Measurements from ENCODE around the gene ADK. TPM values are rescaled to one million over a fixed set of nuclear protein-coding genes. Genes with fewer than 3 reads are reported as not detected.

ADK gene
- total and polyA plus RNA-seq, 7 donors, result 17.8 to 32.3 (median 23.6) TPM

- 63 to 68% (median 65%) methylated on average over 1 of the region's 1 CpG for WGBS, 3 donors
- Histone ChIP-seq H3K27me3 (ENCODE audit: insufficient read depth in 3 of 3, low read length in 2 of 3) (no peaks in the 10 kb centered on the region), H3K9me3 (no peaks in the 10 kb centered on the region), H3K4me3 (no peak overlapping the region), H3K4me1 (no peaks in the 10 kb centered on the region), H3K36me3 (ENCODE audit: insufficient read depth in 1 of 2, low read depth in 1 of 2) (peaks cover 0 to 10% of the 10 kb centered on the region in 2 donors), H3K27ac (no peak overlapping the region)
- ATAC-seq, result no peak
- TF ChIP-seq CTCF (IDR thresholded peaks at IDR 0.05), result no peak
- intact Hi-C loops (cut with DNase I), result no loop called here
- no peak for DNase-seq
Measured at GRCh38 chr10:74391786-74392185, 240.8 kb downstream of the ADK start.

GRCh38 chr10:74394416-74394969, 243.5 kb downstream of the ADK start:
- Histone ChIP-seq H3K36me3 (ENCODE audit: insufficient read depth in 1 of 2, low read depth in 1 of 2) (peaks cover 0 to 10% of the 10 kb centered on the region in 2 donors), H3K4me1 (no peaks in the 10 kb centered on the region), H3K4me3 (no peak overlapping the region), H3K27ac (no peak overlapping the region), H3K27me3 (ENCODE audit: insufficient read depth in 3 of 3, low read length in 2 of 3) (no peaks in the 10 kb centered on the region), H3K9me3 (no peaks in the 10 kb centered on the region)
- no peak for DNase-seq
- intact Hi-C loops (cut with DNase I), result no loop called here
- WGBS, 3 donors, result 95 to 96% (median 95%) methylated on average over 3 of the region's 3 CpGs
- TF ChIP-seq CTCF (IDR thresholded peaks at IDR 0.05), result no peak
- no peak for ATAC-seq

- H3K27ac ChIP-seq, result no peak overlapping the region
- ATAC-seq, result no peak
- H3K9me3 ChIP-seq, result no peaks in the 10 kb centered on the region
- H3K4me3 ChIP-seq, result no peak overlapping the region
- H3K36me3 ChIP-seq (ENCODE audit: insufficient read depth in 1 of 2, low read depth in 1 of 2), result no peaks in the 10 kb centered on the region
- TF ChIP-seq CTCF (IDR thresholded peaks at IDR 0.05), result no peak
- no peaks in the 10 kb centered on the region for H3K4me1 ChIP-seq
- no peaks in the 10 kb centered on the region for H3K27me3 ChIP-seq (ENCODE audit: insufficient read depth in 3 of 3, low read length in 2 of 3)
- intact Hi-C loops (cut with DNase I), result no loop called here
- DNase-seq, result no peak
- WGBS, 3 donors, result 95 to 98% (median 96%) methylated on average over 3 of the region's 3 CpGs
Measured at GRCh38 chr10:74400186-74400585, 249.2 kb downstream of the ADK start.

- H3K27me3 ChIP-seq (ENCODE audit: insufficient read depth in 3 of 3, low read length in 2 of 3), result no peaks in the 10 kb centered on the region
- intact Hi-C loops (cut with DNase I), result no loop called here
- no peaks in the 10 kb centered on the region for H3K9me3 ChIP-seq
- no peak for ATAC-seq
- TF ChIP-seq CTCF (IDR thresholded peaks at IDR 0.05), result no peak
- WGBS, 3 donors, result 70 to 87% (median 75%) methylated on average over 1 of the region's 1 CpG
- no peaks in the 10 kb centered on the region for H3K36me3 ChIP-seq (ENCODE audit: insufficient read depth in 1 of 2, low read depth in 1 of 2)
- DNase-seq, result no peak
- no peak overlapping the region for H3K27ac ChIP-seq
- no peaks in the 10 kb centered on the region for H3K4me1 ChIP-seq
- H3K4me3 ChIP-seq, result no peak overlapping the region
Measured at GRCh38 chr10:74406006-74406405, 255.0 kb downstream of the ADK start.

GRCh38 chr10:74415146-74415839, 264.3 kb downstream of the ADK start:
- no peak overlapping the region for H3K27ac ChIP-seq
- TF ChIP-seq CTCF (IDR thresholded peaks at IDR 0.05), result no peak
- H3K9me3 ChIP-seq, result no peaks in the 10 kb centered on the region
- no peaks in the 10 kb centered on the region for H3K36me3 ChIP-seq (ENCODE audit: insufficient read depth in 1 of 2, low read depth in 1 of 2)
- H3K4me1 ChIP-seq, result no peaks in the 10 kb centered on the region
- ATAC-seq, result no peak
- DNase-seq, result no peak
- intact Hi-C loops (cut with DNase I), result no loop called here
- no peaks in the 10 kb centered on the region for H3K27me3 ChIP-seq (ENCODE audit: insufficient read depth in 3 of 3, low read length in 2 of 3)
- no peak overlapping the region for H3K4me3 ChIP-seq
